Measurements from ENCODE around the gene TUBA8.
"Not testable (repeated sequence)": the region's sequence is repeated elsewhere in the genome, so short reads cannot be mapped to it uniquely, and the experiment has no call there.

- TF ChIP-seq, protein P1, sequence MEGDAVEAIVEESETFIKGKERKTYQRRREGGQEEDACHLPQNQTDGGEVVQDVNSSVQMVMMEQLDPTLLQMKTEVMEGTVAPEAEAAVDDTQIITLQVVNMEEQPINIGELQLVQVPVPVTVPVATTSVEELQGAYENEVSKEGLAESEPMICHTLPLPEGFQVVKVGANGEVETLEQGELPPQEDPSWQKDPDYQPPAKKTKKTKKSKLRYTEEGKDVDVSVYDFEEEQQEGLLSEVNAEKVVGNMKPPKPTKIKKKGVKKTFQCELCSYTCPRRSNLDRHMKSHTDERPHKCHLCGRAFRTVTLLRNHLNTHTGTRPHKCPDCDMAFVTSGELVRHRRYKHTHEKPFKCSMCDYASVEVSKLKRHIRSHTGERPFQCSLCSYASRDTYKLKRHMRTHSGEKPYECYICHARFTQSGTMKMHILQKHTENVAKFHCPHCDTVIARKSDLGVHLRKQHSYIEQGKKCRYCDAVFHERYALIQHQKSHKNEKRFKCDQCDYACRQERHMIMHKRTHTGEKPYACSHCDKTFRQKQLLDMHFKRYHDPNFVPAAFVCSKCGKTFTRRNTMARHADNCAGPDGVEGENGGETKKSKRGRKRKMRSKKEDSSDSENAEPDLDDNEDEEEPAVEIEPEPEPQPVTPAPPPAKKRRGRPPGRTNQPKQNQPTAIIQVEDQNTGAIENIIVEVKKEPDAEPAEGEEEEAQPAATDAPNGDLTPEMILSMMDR (IDR thresholded peaks at IDR 0.05) = not testable (repeated sequence)
- TF ChIP-seq POLR2A (IDR thresholded peaks at IDR 0.05) = not testable (repeated sequence)
Observed at GRCh38 chr22:18170284-18170683, 59.7 kb downstream of the TUBA8 start.
